ENCODE measurements around the gene IL2RA.
"Not testable (repeated sequence)": the region's sequence is repeated elsewhere in the genome, so short reads cannot be mapped to it uniquely, and the experiment has no call there.

The IL2RA gene

DNA sequence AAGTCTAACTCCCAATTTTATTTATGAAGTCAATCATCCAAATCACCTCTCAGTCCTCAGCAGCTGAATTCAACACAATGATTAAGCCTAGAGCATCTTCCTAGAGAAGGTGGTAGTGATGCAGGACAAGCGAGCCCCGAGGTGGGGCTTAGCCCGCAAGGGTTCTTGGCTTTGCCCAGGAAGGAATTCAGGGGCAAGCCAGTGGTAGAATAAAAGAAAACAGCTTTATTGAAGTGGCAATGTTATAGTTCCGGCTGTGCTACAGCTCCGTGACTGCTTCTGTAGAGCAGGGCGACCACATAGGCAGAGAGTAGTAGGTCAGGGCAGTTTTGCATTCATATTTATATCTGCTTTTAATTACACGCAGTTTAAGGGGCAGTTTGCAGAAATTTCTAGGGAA lies 18.1 kb downstream of the IL2RA start:
- in situ Hi-C loops (cut with MboI; ENCODE audit: low sequenced_read_pairs) = no loop called here

DNA sequence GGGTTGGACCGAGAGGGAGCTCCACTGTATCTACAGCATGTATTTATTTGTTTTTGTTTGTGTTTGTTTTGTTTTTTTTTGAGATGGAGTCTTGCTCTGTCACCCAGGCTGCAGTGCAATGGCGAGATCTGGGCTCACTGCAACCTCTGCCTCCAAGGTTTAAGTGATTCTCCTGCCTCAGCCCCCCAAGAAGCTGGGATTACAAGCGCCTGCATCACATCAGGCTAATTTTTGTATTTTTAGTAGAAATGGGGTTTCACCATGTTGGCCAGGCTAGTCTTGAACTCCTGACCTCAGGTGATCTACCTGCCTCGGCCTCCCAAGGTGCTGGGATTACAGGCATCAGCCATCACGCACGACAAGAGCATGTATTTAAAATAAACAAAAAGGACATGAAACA lies 18.8 kb downstream of the IL2RA start:
- in situ Hi-C loops (cut with MboI; ENCODE audit: low sequenced_read_pairs) = not testable (repeated sequence)

DNA sequence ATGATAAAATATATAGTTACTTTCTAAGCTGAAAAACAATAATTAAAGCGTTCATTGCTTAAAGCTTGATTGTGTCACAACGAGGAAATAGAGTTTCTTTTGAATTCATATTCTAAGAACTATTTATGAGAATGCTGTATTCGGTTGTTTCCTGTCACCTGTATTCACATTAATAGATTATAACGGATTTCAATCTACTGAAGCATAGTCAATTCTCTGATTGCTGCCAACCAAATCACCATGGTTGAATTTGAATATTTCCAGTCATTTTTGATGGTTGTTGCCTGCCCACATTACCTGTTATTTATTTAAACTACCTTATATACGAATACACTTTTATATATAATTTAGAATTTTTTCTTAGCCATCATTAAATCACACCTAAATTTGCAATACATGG lies 22.0 kb downstream of the IL2RA start:
- in situ Hi-C loops (cut with MboI; ENCODE audit: low sequenced_read_pairs) = no loop called here

DNA sequence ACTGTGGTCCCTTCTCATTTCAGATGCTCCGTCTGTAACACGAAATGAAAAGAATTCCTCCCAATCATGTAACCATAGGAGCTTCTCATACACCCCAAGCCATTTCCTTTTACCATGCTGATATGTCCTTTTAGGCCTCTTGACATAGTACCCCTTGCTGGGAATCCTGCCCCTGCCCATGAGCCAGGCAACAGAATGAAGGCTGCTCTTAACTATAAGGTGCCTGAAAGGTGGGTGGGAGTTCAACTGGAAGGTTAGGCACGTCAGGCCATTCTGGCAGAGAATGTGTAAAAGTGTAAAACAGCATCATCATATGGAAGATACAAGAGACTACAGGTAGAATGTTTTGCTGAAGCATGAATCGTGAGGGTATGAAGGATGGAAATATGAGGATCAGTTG lies 22.5 kb downstream of the IL2RA start:
- in situ Hi-C loops (cut with MboI; ENCODE audit: low sequenced_read_pairs) = no loop called here

DNA sequence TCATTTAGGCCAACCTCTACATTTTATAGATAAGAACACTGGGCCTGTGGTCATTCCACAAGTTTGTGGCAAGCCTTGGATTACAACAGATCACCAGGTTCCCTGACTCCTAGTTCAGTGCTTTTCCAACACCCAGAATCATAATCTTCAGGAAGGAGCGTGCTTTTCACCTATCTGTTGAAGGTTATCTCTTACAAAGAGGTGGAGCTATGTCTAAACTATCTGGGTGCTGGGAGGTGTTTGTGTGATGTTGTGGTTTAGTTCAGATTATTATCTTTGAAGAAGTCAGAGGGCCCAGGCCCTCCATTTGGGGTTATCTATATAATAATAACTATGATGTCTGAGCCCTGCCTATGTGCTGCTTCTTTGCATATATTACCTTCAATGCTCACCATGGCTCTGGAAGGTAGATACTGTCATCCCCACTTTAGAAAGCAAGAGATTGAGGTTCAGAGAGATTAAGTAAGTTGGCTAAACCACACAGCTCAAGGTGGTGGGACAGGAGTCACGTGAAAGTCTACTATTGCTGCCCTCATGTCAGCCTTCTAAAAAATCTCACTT lies 24.0 kb downstream of the IL2RA start:
- in situ Hi-C loops (cut with MboI; ENCODE audit: low sequenced_read_pairs) = no loop called here

DNA sequence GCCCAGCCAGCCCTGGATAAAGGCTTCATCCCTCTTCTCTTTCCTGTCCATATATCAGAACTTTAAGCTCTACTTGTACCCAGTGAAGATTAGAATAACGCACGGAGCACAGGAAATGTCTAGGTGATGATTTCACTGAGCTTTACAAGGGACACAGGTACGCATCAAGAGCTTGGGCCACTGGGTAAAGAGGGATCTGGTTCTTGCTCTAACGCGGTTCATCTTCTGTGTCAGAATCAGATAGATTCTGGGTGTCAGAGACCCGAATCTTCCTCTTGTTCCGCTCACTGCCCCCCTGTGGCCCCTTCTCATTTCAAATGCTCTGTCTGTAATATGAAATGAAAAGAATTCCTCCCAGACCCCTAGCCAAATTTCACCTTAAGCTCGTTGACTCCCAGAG lies 24.7 kb downstream of the IL2RA start:
- in situ Hi-C loops (cut with MboI; ENCODE audit: low sequenced_read_pairs) = no loop called here

DNA sequence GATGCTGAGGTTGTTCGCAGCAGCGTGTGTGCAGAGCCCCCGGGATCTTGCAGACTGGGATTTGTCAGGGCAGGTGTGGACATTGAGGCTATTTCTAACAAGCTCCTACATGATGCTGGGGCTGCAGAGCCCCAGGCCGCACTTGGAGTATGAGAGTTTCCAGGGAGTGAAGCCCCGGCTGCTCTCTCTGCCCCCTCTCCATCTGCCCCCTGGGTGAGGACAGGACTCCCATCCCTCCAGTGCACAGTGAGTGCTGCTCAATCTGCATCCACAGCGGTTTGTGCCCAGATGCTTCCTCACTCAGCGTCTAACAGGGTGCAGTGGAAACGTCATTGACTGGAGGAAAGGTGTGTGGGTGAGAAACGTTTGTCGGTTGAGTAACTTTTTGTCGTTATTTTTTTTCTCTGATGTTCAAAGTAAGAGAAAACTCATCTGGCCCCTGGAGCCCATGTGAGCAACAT lies 25.3 kb downstream of the IL2RA start:
- in situ Hi-C loops (cut with MboI; ENCODE audit: low sequenced_read_pairs) = no loop called here

DNA sequence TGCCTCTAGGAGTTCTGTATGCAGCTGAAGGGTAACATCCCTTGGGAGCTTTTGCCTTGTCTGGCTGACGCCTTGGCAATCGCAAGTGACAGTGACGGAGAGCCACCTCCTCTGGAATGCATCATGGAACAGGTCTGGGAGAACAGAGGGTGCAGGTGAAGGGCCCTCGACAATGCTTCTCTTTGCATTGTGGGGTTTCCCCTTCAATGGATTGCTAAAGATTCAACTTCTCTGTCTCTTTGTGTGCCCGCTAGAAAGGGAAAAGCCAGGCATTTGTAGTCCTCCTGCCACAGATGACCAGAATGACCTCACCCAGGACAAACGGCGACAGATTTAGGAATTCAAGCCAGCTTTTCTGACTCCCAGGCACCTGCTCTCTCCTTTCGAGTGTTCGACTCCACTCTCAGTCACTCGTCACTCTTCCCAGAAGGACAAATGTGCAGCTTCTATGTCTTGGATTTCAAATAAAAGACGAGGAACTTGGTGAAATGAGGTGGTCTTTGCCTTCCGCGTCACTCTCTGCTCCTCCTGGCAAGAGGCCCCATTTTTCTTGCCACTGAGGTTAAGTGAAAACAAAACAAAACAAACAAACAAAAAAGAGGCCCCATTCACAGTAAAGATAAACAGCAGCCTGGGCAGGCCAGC lies 26.1 kb downstream of the IL2RA start:
- in situ Hi-C loops (cut with MboI; ENCODE audit: low sequenced_read_pairs) = no loop called here

DNA sequence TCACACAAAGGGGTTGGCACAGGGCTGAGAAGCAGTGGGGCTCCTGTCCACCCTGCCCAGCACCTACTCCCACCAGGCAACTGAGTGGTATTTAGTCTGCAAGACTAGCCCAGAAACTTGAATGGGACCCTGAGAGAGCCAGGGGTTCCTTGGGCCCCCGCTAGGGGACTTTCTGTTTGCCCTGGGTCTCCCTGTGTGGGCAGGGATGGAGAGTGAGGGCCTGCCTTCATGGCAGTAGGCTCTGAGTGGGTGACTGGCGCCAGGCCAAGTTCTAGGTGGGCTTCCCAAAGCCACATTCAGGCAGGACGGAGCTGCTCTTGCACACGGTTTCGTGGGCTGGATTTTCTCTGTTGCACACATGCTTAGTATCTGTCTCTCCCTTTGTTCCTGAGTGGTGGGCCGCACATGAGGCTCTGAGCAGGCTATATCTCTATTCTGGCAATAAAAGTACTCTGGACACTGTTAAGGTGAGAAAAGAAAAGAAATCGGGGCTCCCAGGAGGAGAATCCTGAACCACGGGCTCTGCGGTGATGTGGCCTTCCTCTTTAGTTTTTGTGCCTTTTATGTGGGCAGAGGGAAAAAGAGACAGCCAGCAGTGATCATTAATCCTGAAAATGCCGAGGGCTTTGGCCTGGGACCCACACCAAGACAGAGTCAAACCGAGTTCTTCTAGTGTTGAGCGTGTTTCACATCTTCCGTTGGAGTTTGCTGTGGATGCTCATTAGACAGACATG lies 26.9 kb downstream of the IL2RA start:
- in situ Hi-C loops (cut with MboI; ENCODE audit: low sequenced_read_pairs) = no loop called here

DNA sequence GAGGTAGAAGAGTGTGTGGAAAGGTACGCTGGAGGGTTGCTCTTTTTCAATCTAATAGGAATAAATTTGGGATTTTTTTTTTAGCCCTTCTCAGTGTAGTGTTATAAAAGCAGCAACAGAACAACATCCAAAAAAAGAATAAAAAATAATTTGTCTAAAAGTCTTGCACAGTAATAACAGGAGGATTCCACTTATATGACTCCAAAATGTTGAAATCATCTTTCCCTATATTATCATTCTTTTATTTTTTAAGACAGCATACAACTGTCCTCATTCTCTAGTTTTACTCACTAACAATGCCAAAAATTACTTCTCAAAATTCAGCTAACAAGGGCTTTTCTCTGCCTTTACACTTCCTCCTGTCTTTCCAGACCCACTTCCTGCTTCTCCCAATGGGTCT lies 27.8 kb downstream of the IL2RA start:
- in situ Hi-C loops (cut with MboI; ENCODE audit: low sequenced_read_pairs) = no loop called here

DNA sequence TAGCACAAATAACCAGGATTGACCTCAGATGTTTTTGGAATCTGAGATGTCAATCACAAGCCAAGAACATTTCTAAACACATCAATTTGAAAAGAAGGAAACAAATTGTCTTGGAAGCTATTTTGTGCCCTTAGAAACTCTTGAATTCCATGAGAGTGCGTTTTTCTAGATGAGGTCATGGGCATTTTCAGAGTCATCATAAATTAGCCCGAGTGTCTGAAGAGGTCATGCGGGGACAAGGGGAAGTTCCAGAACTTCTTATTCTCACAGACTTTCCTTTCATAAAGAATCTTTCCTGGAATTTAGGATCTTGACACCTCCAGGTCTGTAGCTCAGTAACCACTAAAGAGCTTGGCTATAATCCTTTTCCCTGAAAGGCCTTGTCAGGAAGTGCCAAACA lies 28.2 kb downstream of the IL2RA start:
- in situ Hi-C loops (cut with MboI; ENCODE audit: low sequenced_read_pairs) = no loop called here

DNA sequence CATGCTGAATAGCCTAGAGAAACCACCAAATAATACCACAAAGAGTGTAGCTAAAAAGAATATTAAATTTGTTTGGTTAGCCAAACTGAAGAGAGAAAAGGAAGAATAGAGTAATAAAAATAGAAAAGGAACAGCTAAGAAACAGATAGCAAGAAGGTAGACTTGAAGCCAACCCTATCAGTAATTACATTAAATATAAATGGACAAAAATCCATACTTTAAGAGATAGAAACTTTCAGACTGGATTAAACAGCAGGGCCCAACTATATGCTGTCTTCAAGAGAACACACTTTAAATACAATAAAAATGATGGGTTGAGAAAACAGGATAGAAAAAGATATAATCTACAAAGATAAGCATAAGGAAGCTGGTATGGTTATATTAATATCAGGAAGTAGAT lies 31.2 kb downstream of the IL2RA start:
- in situ Hi-C loops (cut with MboI; ENCODE audit: low sequenced_read_pairs) = no loop called here

DNA sequence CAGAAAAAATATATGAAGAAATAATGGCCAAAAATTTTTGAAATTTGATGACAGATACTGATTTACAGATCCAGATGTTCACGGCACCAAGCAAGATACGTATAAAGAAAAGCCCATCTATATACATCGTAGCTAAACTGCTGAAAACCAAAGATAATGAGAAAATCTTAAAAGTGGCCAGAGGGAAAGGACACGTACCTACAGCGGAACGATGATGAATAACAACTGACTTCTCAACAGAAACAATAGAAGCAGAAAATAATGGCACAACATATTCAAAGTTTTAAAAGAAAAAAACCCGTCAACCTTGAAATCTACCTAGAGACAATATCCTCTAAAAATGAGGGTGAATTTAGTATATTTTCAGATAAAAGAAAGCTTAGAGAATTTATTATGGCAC lies 31.9 kb downstream of the IL2RA start:
- in situ Hi-C loops (cut with MboI; ENCODE audit: low sequenced_read_pairs) = no loop called here

DNA sequence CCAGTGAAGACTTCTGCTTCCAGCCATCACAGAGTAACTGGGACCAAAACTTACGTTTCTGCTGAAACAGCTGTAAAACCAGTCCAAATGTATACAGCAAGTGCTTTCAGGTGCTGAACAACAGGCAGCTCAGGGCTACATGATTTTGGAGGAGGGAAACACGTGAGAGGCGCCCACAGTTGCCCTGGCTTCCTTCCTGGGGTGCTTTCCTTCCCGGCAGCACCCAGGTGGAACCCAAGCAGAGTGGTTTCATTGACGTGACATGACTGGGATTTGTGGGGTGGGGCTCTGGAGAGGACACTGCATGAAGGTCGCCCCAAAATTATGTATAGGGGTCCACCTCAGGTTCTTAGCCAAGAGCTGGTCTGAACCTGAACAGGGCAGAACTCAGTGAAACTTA lies 34.2 kb downstream of the IL2RA start:
- in situ Hi-C loops (cut with MboI; ENCODE audit: low sequenced_read_pairs) = no loop called here

DNA sequence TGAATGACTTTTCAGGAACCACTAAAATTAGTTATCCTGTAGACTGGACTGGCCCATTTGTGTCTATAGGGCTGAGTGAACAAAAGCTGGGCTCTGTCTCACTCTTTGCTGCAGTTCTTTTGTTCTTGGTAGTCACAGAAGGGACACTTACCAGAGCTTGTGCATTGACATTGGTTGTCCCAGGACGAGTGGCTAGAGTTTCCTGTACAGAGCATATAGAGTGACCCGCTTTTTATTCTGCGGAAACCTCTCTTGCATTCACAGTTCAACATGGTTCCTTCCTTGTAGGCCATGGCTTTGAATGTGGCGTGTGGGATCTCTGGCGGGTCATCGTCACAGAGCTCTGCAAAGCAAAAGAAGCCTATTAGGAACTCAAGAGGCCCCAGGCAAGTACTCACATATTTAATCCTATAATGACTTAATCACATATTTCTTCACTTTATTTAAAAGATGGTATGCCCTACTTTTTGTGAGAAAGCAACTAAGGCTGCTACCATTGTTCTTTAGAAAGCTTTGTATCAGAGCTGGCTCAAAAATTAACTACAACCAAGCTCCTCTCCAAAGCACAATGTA lies 36.4 kb downstream of the IL2RA start:
- in situ Hi-C loops (cut with MboI; ENCODE audit: low sequenced_read_pairs) = no loop called here

DNA sequence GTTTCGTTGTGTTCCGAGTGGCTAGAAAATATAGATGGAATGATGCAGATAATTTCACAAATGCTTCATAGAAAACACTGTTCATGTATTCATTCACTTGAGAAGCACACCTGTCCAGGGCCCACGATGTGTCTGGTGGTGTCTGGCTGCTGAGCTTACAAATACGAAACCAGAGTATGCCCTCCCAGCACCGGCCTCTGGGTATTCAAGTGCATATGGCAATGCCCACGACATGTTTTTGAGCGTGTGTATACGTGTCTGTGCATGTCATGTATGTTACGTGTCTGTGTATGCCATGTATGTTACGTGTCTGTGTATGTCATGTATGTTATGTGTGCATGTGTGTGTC lies 37.9 kb downstream of the IL2RA start:
- in situ Hi-C loops (cut with MboI; ENCODE audit: low sequenced_read_pairs) = no loop called here

DNA sequence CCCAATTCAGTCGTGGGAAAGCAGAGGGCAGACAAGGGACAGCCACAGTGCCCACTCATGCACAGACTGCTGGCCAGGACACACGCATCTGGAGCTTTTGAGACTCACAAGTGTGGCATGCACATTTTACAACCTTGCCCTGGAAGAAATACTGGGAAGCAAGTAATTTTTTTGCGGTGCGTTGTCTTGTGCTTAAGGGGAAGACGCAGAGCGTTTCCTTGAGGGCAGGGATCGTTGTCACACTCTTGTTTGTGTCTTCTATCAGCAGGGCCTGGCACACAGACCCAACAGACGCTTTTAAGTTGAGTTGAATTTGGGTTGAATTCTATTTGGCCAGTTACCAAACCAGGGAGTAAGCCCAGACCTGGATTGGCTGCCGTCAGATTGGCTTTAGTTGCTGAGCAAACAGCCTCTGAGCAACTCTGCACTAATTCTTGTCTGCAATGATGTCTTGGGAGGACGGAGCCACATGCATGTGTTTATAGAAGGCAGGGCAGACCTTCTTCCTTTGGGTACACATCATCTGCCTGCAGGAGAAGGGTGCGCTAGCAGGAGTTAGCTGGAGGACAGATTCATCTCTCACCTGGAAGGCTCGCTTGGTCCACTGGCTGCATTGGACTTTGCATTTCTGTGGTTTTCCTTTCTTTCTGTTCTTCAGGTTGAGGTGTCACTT lies 38.4 kb downstream of the IL2RA start:
- in situ Hi-C loops (cut with MboI; ENCODE audit: low sequenced_read_pairs) = no loop called here

DNA sequence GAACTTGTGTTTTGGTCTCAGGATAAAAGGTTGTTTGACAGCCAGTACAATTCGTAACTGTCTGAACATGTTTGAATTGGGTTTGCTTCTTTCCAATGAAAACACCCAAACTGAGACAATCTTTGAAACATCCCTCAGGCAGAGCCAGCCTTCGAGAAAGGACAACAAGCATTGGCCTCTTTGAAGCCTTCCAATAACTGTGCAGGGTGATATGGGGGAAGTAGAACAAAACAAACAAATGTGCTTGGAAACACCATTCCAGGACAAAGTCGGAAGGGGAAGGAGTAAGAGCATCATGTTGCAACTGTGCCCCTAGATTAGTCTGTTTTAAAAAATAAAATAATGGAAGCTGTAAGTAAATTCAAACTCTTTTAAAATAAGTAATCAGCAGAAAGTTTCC lies 39.5 kb downstream of the IL2RA start:
- in situ Hi-C loops (cut with MboI; ENCODE audit: low sequenced_read_pairs) = no loop called here

DNA sequence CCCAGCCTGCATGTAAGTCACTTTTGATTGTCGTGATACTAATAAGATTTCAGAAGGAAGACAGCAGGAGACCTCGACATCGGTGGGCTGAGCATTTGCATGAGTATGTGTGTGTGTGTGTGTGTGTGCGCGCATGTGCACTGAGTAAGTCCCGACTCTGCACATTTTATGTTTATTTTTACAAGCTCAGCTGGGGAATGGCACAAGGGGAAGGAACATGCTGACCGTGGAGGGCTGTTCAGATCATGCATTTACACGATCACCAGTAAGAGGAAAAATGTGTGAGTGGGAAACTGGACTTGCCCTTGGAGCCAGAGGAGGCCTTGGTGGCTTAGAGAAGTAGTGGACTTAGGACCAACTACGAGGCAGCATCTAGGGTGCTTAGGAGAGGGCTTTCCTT lies 41.3 kb downstream of the IL2RA start:
- in situ Hi-C loops (cut with MboI; ENCODE audit: low sequenced_read_pairs) = no loop called here

DNA sequence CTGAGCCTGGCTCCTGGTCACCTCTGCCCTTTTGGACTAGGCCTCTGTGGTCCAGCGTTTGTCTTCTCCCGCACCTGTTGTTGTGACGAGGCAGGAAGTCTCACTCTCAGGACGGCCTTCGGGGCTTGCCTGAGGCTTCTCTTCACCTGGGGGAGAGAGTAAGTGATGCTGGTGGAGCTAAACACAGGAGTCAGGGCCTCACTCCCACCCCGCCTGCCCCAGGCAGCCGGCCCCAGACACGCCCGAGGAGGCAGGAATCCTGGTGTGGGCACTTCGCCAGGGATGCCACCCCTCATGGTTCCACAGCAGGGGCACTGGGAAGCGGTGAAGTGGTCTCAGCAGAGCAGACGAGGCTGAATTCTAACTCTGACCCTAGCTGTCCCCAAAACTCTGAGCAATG lies 42.4 kb downstream of the IL2RA start:
- in situ Hi-C loops (cut with MboI; ENCODE audit: low sequenced_read_pairs) = no loop called here

DNA sequence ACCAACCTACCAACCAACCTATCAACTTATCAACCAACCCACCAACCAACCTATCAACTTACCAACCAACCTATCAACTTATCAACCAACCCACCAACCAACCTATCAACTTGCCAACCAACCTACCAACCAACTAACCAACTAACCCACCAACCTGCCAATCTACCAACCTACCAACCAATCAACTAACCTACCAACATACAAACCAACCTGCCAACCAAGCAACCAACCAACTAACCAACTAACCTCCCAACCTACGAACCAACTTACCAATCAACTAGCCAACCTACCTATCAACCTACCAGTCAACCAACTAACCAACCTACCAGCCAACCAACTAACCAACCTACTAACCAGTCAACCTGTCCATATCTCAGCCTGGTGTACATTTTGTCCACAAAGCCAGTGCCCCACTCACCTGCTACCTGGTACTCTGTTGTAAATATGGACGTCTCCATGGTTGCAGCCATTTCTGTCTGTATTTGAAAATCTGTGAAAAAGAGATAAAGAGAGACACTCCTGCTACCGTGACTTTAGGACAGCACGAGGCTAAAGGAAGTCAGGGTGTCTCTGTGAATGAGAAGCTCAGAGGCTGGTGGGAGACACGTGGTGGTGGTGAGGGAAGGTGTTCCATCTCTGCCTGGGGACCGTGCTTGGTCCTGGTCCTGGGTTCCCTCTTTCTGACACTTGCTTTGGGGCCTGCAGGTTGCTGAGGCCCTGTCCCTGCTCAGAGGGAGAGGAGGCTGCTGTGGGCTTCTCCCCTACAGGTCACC lies 43.0 kb downstream of the IL2RA start:
- in situ Hi-C loops (cut with MboI; ENCODE audit: low sequenced_read_pairs) = no loop called here
